C4-2B (cell line): ENCODE measurements around the gene DRP2.

ENCODE experiments used
- H3K27ac ChIP-seq: fragments of 450-650 bp; 2 replicates; pipeline ENCODE4 v1.5.1; 2017
- ZFX ChIP-seq: fragments of 450-650 bp; IDR thresholded peaks from 2 replicates; pipeline ENCODE4 v1.6.1; 2017
- TF ChIP-seq, protein P1 (sequence below): fragments of 450-650 bp; conservative IDR thresholded peaks from 2 replicates; pipeline ENCODE4 v1.5.1; 2017; ENCODE audit warnings: mild to moderate bottlenecking

The DRP2 gene

DNA sequence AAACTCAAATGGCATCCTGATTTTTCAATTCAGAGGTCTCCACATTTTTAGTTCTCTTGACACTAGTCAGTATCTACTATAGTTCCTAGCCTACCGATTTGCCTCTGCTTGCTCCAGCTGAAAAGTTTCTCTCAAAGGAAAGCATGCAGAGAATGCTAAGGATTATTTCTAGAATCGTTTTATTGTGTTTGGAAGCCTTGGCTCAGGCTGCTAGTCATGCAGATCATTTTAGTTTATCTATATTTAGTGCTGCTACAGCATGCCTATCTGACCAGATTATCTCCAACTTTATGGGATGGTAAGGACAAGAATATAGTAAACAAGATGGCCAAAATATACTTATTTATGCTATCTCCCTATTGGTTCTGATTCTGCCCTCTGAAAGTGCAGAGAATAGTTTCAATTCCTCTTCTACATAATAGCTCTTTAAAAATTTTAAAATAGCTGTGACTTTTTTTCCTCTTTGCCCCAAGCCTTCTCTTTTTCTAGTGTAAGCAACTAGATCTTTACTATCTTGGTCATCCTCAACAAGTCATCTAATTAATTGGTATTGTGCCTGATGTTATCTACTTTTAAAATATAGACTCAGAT, 15.7 kb upstream of the DRP2 start:
- no peak for TF ChIP-seq ZFX
- TF ChIP-seq, protein P1, sequence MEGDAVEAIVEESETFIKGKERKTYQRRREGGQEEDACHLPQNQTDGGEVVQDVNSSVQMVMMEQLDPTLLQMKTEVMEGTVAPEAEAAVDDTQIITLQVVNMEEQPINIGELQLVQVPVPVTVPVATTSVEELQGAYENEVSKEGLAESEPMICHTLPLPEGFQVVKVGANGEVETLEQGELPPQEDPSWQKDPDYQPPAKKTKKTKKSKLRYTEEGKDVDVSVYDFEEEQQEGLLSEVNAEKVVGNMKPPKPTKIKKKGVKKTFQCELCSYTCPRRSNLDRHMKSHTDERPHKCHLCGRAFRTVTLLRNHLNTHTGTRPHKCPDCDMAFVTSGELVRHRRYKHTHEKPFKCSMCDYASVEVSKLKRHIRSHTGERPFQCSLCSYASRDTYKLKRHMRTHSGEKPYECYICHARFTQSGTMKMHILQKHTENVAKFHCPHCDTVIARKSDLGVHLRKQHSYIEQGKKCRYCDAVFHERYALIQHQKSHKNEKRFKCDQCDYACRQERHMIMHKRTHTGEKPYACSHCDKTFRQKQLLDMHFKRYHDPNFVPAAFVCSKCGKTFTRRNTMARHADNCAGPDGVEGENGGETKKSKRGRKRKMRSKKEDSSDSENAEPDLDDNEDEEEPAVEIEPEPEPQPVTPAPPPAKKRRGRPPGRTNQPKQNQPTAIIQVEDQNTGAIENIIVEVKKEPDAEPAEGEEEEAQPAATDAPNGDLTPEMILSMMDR, result no peak
- H3K27ac ChIP-seq, result no peak overlapping the region

DNA sequence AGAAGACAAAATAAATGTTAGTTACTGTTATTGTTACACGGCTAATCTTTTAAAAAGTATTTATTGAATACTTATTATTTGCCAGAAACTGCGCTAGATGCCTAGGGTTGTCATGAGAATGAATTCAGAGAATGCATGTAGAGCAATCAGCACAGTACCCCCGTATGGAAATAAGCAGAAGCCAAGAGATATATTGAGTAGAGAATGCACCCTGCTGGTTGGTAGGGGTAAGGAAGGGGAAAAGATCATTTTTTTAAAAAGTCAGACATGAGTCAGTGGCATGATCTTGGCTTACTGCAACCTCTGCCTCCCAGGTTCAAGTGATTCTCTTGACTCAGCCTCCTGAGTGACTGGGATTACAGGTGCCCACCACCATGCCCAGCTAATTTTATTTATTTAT, 13.1 kb upstream of the DRP2 start:
- no peak overlapping the region for H3K27ac ChIP-seq
- TF ChIP-seq, protein P1, result peak; percentile 29
- no peak for TF ChIP-seq ZFX

DNA sequence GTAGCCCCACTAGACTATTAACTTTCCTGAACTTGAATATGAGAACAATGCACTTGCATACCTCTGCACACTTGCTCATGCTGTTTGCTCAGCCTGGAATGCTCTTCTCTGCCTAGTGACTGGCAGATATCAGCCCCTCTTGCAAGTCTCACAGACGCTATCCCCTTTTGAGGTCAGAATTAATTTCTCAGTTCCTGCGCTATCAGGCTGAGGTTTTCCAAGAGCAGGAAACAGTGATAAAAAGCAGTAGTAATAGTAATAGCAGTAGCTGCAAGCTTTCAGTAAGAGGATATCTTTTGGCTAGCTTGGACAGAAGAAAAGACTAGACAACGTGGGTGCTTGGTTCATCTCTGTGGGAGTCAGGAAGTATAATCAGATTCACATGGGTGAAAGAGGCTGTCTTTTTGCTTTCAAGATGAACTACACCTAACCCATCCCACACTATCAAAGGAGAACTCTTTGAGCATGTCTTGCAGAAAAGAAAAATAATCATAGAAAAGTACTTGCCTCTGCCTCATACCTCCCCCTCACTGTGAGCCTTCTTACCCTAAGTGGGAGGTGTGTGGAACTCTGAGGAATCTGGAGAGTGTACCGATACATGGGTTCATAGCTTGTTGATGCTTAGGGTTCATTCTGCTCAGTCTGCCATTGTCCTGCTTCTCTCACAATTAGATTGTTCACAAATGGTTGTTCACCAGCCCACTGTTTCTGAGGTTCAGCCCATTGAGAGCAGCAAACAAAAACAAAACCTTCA, 11.3 kb upstream of the DRP2 start:
- H3K27ac ChIP-seq, result no peak overlapping the region
- TF ChIP-seq ZFX, result no peak
- TF ChIP-seq, protein P1, result no peak

GRCh38 chrX:101210630-101211029, 9.0 kb upstream of the DRP2 start:
- H3K27ac ChIP-seq, result no peak overlapping the region

GRCh38 chrX:101217689-101218088, 1.9 kb upstream of the DRP2 start:
- no peak for TF ChIP-seq ZFX
- TF ChIP-seq, protein P1, result no peak

More at GRCh38 chrX:101210630-101211029, 9.0 kb upstream of the DRP2 start:
- TF ChIP-seq ZFX, result no peak

GRCh38 chrX:101219864-101220346, 319 bp downstream of the DRP2 start:
- no peak overlapping the region for H3K27ac ChIP-seq
- TF ChIP-seq, protein P1, result no peak
- no peak for TF ChIP-seq ZFX

More at GRCh38 chrX:101217689-101218088, 1.9 kb upstream of the DRP2 start:
- no peak overlapping the region for H3K27ac ChIP-seq

GRCh38 chrX:101220662-101221260, 1.2 kb downstream of the DRP2 start:
- no peak for TF ChIP-seq ZFX
- TF ChIP-seq, protein P1, result no peak
- no peak overlapping the region for H3K27ac ChIP-seq
